Hepatocyte (in vitro differentiated cells): ENCODE measurements around the gene HECTD1.

Experiments used
- CTCF ChIP-seq: fragments of 200-600 bp; sonication (generic); IDR thresholded peaks from 2 replicates; pipeline ENCODE4 v1.5.1; 2016; ENCODE audit warnings: antibody characterized with exemption, mild to moderate bottlenecking; ENCODE audit not compliant: poor library complexity
- EZH2 ChIP-seq: fragments of 200-600 bp; sonication (generic); IDR thresholded peaks from 2 replicates; pipeline ENCODE4 v1.6.1; 2016; ENCODE audit warnings: antibody characterized with exemption, mild to moderate bottlenecking, borderline replicate concordance
- EZH2phosphoT487 ChIP-seq: fragments of 200-600 bp; sonication (generic); IDR thresholded peaks from one replicate; pipeline ENCODE4 v1.6.1; 2018; ENCODE audit warnings: antibody characterized with exemption, mild to moderate bottlenecking, low read depth, moderate library complexity; ENCODE audit not compliant: unreplicated experiment, severe bottlenecking

DNA sequence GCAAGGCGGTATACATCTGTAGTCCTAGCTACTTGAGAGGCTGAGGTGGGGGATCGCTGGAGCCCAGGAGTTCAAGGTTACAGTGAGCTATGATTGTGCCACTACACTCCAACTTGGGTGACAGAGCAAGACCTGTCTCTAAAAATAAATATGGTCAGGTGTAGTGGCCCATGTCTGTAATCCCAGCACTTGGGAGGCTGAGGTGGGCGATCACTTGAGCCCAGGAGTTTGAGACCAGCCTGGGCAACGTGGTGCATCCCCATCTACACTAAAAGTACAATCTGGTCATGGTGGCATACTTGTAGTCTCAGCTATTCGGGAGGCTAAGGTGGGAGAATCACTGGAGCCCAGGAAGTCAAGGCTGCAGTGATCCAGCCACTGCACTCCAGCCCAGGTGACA is 40.6 kb downstream of the HECTD1 start:
- TF ChIP-seq EZH2 (no peak), CTCF (no peak), EZH2phosphoT487 (no peak)
